Stimulated activated CD8-positive, alpha-beta memory T cell treated with anti-CD3 and anti-CD28 coated beads, Interleukin-12 subunit alpha, Interleukin-12 subunit beta, amount 100 ng/mL, for 1 hour (primary cell): ENCODE data around the gene OSBPL3.

ENCODE experiments used
- DNase-seq: peaks from one replicate; pipeline ENCODE4 v3.0.0-alpha.2; 2020; ENCODE audit warnings: low read depth

OSBPL3 gene

DNA sequence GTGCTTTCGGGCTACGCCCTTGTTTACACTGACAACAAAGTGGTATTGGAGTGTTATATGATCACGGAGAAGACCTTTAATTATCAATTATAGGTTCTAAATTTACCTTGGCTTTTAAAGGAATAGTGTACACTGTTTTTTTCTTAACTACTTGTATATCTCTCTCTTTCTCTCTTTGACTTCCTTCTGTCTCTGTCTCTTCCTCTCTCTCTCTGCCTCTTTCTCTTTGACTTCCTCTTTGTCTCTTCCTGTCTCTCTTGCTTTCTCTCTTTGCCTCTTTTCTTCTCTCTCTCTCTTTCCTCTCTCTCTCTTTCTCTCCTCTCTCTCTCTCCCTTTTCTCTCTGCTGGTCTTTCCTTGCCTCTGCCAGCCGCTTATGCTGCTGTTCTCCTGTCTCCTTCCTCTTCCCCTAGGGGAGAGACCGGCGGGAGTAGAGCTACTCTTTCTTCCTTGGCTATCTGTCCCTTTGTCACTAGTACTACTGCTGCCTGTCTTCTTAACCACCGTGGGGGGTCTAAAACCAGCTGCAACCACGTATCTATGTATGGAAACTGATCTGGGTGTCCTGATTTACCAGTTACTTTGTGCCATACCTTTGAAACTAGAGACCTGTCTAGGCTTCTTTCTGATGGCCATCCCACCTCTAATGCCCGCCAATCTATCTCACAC lies 185.9 kb downstream of the OSBPL3 start:
- DNase-seq, result no peak

DNA sequence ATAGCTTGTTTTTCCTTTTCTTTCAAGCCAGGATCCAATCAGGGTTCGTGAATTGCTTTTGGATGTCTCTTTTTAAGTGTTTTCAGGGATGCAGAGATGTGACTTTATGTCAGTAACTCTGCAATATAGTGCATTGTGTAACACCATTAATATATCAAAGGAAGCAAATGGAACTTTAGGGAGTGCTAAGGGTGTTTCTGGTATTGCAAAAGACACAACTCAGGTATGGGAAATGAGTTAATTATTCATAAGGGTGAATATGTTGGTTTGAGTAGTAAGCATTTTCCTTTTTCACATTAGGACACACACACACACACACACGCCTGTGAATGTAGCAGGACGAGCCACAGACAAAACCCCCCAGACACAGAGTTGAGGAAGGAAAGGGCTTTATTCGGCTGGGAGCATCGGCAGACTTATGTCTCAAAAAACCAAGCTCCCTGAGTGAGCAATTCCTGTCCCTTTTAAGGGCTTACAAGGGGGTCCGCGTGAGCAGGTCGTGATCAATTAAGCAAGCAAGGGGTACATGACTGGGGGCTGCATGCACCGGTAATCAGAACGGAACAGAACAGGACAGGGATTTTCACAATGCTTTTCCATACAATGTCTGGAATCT lies 190.9 kb downstream of the OSBPL3 start:
- DNase-seq, result no peak

DNA sequence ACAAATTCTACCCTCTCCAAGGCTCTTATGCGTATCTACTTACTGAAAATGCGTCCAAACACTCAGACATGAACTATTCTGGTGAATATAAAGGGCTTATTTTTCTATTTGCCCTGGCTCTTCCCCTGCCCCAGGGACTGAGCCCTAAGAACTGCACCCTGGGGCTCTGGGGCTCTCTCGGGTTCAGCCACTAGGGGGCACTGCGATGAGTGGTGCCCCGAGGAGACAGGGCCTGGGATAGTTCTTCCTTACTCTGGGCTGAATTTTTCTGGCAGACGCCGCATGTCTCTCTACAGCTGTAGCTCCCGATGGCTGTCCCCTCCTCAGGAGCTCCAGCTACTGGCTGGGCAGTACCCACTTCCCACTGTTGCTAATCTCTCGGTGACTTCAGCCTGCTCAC lies 191.9 kb downstream of the OSBPL3 start:
- DNase-seq, result no peak

DNA sequence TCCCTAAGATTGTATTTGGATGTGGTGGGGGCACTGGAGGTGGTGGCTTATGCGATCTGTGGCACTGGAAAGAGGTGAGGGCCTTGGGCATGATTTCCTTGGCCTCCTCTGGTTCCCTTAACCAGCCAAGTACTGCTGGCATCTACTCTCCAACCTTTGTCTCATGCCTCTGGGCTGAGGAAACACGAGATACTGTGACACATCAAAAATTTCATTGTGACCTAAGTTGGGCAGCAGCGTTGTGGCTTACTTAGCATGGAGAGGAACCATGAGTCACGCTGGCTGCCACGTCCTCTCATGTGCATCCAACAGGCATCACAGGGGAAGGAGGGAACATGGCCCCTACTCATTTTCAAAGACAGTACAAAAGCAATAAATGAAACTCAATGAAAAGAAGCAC lies 193.0 kb downstream of the OSBPL3 start:
- no peak for DNase-seq

DNA sequence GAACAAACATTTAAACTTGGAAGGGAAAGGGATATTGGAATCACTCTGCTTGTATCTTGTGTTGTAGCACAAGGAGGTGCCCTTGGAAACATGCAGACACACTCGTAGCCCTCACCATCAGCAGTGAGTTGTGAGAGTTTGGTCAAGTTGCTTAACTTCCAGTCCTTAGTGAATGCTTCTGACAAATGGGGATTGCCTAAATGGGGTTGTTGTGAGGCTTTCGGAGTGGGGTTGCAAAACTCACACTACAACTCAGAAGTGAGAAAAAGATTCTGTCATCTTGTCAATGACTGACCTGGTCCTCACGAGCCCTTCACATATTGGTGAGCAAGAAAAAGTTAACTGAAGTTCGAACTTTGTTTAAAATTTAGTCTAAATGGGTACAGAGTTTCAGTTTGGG lies 193.7 kb downstream of the OSBPL3 start:
- DNase-seq, result no peak

DNA sequence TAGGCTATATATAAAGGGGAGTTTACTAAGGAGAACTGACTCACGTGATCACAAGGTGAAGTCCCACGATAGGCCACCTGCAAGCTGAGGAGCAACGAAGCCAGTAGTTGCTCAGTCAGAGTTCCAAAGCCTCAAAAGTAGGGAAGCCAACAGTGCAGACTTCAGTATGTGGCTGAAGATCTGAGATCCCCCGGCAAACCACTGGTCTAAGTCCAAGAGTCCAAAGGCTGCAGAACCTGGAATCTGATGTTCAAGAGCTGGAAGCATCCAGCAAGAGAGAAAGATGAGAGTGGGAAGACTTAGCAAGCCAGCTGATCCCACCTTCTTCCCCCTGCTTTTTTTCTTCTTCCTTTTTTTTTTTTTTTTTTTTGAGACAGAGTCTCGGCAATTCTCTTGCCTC lies 195.7 kb downstream of the OSBPL3 start:
- no peak for DNase-seq

DNA sequence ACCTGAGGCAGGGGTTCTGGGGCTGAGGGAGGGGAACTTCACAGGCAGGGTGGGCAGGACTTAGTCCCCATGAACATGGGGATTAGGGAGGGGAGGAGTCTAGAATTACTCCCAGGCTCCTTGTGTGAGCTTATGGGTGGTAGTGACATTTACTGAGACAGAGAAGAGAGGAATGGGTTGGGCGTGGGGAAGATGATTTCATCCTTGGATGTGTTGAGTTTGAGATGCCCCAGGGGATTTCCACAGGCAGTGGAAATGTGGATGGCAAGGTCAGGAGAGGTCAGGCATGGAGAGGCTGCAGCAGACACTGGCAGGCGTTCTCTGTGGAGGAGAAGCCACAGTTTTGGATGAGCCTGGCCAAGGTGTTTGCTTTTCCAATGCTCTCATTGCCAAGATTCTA lies 196.3 kb downstream of the OSBPL3 start:
- DNase-seq, result no peak

DNA sequence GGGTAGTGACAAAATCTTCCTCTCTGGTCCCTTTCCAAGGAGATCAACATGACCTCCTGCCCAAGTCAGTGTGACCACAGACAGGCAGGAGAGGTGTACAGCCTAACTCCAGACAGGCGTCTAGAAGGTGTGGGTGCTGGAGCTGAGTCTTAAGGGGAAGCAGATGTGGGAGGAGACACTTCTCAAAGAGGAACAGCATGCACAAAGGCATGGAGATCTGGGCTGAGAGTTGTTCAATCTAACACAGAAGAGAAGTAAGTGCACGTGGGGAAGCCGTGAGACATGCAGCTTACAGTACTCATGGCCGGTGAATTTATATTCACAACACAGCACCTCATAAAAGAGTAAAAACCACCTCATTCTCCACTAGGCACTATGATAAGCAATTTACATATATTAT lies 198.9 kb downstream of the OSBPL3 start:
- DNase-seq, result no peak

DNA sequence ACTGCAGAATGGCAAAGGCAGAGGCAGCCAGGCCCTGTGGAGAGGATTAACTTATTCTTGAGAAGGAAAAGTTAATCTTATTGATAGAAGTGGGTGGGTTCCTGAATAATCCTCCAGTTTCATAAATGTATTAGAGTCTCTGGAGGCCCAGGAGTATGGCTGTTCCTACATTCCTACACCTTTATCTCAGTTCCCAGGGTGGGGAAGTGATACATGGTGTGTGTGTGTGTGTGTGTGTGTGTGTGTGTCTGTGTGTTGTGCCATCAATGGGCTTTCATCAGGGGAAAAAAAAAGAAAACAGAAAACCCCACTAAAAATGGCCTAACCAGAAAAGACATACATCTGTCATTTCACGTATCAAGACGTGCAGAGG lies 200.7 kb downstream of the OSBPL3 start:
- DNase-seq, result no peak

DNA sequence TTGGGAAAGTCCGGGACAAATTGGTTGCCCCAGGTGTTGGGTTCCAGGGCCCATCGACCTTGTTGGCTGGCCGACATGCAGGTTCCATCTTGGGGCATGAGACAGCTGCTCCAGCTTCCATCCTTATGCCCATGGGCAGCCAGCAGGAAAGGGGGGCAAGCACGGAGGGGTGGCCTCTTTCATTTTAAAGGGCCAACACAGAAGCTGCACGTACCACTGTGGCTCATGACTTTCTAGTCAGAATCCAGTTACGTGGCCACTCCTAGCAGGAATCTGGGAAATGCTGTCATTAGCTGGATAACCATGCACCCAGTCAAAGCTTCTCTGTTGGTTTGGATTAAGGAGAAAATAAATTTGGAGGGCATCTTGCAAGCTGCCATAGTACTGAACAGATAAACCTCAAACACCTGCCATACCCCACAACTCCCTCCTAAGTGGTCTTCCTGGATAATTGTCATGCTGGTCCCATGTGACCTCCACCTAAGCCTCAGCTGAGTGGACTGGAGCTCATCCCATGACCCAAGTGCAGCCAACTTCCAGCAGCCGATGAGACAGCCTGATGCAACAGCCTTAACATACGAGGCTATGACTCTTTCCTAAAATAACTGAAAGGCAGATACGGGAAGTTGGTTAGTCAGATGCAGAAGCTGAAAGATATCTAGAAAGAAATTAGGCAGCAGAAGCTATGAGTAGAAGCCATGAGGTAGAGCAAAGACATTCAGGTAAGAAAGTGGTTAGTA lies 201.3 kb downstream of the OSBPL3 start:
- DNase-seq, result no peak

DNA sequence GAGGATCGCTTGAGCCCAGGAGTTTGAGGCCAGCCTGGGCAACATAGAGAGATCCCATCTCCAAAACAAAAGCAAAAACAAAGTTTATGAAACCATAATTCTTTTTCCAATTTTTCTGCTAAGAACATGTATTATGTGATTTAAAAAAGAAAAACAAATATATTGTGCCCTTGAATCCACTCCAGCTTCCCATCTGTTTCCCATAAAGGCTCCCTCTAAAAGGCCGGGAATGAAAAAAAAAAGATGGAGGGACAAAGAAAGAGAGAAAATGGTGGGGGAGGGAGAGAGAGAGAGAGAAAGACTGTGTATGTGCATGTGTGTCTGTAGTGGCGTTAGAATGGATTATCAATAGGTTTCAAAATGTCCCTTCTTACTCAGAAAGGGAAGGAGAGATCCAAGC lies 202.2 kb downstream of the OSBPL3 start:
- no peak for DNase-seq

DNA sequence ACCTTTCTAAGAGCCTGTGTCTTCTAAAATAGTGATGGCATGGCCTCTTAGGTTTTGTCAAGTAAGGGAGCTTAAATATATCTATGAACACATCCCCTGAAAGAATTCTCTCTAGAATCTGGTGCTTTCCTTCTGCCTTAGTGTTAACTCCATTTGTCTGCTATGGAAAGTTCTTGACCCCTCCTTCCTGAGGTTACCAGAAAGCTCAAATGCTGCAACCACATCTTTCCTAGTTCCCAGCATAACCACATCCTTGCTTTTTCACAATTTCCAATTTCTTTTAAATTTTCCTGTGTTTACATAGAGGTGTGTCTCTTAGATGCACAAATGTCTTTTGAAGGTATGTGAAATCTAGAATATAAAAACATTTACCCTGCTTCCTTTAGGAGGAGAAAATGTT lies 206.3 kb downstream of the OSBPL3 start:
- DNase-seq, result no peak

DNA sequence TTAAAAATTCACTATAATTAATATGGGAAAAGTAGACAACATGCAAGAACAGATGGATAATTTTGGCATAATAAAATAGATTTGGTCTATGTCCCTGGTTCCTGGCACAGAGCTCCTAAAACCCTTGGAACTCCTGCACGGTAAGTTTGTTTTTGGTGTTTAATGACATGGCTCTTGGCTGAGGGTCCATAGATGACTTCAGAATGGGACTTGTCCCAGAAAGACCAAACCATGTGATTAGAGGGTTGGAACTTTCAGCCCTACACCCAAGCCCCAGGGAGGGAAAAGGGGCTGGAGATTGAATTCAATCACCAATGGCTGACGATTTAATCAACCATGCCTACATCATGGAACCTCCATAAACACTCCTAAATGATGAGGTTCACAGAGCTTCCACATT lies 210.1 kb downstream of the OSBPL3 start:
- no peak for DNase-seq

DNA sequence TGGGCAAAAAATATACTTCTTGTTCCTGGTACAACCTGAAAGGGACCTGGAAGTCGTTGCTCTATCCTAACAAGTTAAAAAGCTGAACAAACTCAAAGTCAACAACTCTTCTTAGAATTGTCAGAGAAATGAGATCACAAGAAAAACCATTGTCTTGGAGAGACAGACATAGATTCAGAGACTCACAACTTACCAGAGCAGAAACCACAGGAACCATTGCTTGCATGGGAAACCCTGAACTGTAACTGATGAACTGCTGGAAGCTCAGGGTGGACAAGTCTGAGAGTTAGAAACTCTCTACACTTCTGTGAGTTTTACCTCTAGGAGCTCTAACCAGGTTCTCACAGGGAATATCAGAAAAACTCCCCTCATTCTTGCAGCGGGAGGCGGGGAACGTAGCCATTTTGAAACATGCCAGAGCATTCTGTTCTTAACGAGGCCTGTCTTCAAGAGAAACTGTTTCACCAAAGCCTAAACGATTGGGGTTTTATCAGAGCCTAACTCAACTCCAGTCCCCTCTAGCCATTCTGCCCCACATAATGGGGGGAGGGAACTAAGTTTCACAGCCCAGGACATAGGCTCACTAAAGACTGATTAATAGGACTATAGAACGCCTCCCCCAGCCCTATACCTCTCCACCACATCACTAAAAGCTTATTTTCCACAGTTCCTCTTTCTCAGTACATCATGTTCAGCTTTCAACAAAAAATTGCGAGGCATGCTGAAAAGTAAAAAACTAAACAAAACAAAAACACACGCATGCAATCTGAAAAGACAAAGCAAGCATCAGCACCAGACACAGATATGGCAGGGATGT lies 210.8 kb downstream of the OSBPL3 start:
- DNase-seq, result no peak

DNA sequence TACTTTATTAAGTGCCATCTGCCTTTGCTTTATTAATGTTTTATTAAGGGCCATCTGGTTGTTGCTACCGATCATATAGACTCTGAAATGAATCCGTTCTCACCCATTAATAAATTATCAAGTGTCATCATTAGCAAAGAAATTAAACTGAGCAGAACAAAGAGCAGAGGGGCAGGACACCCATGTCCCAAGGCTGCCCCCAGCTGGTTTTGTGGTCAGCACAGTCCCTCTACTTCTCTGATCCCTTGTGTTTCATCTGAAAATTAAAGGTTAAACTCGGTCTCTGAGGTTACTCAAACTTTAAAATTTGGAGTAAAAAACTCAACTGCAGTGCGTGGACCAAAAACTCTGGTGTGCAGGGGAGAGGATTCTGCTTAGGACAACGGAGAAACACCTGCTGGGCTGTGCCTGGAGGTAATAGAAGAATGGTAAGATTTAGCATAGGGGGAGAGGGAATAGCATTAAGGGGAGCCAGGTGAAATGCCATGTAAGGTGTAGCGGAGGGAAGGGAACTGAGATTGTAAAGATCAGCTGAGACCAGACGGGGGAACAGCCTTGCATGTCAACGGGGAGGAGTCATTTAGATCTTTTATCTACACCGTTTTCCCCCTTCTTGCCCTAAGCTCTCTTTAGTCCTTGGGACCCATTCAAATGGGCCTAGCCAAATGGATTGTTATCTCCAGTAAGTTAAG lies 212.0 kb downstream of the OSBPL3 start:
- DNase-seq, result no peak

DNA sequence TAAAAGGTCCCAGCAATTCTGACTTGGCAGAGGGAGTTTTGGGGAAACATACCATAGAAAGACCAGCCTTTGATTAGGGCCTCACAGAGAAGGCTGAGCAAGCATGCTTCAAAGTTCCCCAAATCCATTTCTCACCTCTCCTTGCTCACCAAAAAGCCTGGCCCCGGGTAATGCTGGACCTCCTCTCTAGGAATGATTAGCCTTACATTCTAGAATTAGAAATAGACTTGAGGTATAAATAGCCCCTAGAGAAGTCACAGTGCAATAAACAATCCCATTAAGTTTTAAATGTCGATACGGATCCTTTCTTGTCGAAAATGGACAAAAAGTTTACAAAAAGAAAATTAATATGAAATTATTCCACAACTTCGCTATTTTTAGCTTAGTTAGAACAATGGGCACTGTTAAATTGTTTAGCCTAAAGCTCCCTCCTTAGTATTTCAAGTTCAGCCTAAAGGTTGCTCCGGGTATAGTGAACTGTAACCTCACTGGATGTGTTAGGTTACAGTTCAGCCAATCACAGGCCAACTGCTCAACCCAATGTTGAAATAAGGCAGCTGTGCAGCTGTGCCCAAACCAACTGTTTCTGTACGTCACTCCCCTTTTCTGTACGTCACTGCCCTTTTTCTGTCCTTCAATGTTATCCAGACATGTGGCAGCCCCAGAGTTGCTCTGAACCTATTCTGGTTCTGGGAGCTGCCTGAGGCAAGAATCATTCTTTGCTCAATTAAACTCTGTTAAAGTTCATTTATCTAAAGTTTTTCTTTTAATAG lies 214.8 kb downstream of the OSBPL3 start:
- DNase-seq, result no peak

DNA sequence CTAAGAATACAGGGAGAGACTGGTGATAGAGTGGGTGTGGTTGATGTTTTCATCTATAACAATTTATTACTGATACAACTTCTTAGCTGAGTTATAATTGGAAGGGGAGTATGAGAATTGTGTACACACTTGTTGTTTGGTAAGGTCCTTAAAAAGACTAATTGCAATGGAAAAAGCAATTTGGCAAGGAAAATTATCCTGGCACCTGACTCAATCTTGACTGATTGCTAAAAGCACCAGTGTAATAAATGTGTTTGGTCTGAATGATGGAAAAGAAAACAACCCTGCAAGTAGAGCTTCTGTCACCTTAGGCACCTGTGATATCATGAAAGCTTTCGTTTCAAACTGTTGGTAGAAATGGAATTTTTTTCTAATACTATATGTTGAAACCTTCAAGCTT lies 216.0 kb downstream of the OSBPL3 start:
- DNase-seq, result no peak

DNA sequence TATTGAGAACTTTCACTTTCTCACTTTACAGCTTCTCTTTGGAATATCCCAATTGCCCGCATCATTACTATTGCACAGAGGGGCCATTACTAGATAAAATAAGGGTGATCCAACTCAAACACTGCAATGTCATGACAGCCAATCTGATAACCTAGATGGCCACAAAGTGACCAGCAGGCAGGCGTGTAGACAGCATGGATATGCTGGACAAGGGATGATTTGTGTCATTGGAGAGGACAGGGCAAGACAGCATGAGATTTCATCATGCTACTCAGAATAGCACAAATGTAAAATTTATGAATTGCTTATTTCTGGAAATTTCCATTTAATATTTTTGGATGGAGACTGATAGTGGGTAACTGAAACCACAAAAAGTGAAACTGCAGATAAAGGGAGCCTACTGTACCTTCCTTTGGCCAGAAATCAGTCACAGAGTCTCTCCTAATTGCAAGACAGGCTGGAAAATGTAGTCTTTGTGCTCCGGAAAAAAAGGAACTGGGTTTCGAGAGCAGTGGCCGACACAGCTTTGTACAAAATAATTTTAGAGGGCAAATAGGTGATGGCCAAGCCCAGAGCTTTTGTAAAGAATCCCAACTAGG lies 216.6 kb downstream of the OSBPL3 start:
- no peak for DNase-seq

DNA sequence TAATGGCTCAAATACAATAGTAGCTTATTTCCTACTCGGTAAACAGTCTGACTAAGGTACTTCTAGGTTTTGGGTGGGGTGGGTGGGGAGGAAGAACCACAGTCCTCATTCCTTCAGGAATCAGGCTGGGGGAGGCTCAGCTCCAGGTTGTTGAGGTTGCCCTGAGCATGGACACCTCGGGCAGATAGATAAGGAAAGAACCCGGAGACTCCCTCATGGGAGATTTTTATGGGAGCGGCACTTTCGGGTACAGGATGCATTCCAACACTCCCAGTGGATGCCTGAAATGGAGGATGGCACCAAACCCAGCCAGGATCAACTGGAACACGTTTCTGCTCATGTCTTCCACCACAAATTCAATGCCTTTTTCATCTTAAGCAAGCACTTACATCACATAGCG lies 217.2 kb downstream of the OSBPL3 start:
- DNase-seq, result no peak

DNA sequence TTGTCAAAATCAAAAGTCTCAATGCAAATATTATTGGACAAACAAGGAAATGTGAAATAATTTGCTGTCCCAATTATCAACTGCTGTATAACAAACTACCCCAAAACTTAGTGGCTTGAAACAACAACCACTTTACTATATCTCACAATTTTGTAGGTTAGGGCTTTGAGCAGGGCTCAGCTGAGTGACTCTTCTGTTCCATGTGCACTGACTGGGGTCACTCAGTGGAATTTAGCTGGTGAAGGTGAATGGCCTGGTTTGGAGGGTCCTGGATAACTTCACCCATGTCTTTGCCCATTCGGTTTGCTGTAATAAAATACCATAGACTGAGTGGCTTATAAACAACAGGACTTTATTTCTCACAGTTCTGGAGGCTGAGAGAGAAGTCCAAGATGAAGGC lies 219.0 kb downstream of the OSBPL3 start:
- DNase-seq, result no peak
